ENCODE results near the gene PHEX.

DNA sequence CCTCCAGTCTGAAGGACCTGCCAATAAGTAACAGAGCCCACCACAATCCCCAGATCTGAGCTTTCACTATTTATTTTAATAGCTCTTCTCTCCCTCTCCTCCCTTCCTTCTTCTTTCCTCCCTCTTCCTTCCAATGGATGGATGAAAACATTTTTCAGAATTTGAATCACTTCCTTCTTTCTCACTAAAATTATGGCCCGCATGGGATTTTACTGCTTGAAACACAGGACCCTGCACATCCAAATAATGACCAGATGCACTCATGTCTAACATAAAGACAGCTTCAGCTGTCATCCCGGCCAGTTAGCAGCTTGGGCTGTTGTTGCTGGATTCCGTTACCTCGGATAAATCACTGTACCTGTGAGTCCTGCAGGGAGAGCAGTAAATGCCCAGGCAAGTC, 5.4 kb upstream of the PHEX start:
- TF ChIP-seq CTCF (IDR thresholded peaks at IDR 0.05) (no peak), POLR2A (IDR thresholded peaks at IDR 0.05) (no peak)

Data from adrenal gland (tissue), 5 donors.